ENCODE measurements around the gene PSMD14.
"Not testable (repeated sequence)": the region's sequence is repeated elsewhere in the genome, so short reads cannot be mapped to it uniquely, and the experiment has no call there.

Gene PSMD14

GRCh38 chr2:161332371-161332967 lies 24.2 kb downstream of the PSMD14 start:
- in situ Hi-C loops (cut with MboI; ENCODE audit: low sequenced_read_pairs) = no loop called here

- in situ Hi-C loops (cut with MboI; ENCODE audit: low sequenced_read_pairs) = no loop called here
Observed at GRCh38 chr2:161335626-161336025, 27.4 kb downstream of the PSMD14 start.

GRCh38 chr2:161337247-161337646 lies 29.0 kb downstream of the PSMD14 start:
- in situ Hi-C loops (cut with MboI; ENCODE audit: low sequenced_read_pairs) = no loop called here

GRCh38 chr2:161339532-161339931 lies 31.3 kb downstream of the PSMD14 start:
- in situ Hi-C loops (cut with MboI; ENCODE audit: low sequenced_read_pairs) = not testable (repeated sequence)

GRCh38 chr2:161340930-161341413 lies 32.7 kb downstream of the PSMD14 start:
- in situ Hi-C loops (cut with MboI; ENCODE audit: low sequenced_read_pairs) = not testable (repeated sequence)

- in situ Hi-C loops (cut with MboI; ENCODE audit: low sequenced_read_pairs) = no loop called here
Observed at GRCh38 chr2:161343235-161343634, 35.0 kb downstream of the PSMD14 start.

- in situ Hi-C loops (cut with MboI; ENCODE audit: low sequenced_read_pairs) = no loop called here
Observed at GRCh38 chr2:161344692-161345091, 36.5 kb downstream of the PSMD14 start.

GRCh38 chr2:161351678-161352077 lies 43.5 kb downstream of the PSMD14 start:
- in situ Hi-C loops (cut with MboI; ENCODE audit: low sequenced_read_pairs) = no loop called here

GRCh38 chr2:161352719-161353118 lies 44.5 kb downstream of the PSMD14 start:
- in situ Hi-C loops (cut with MboI; ENCODE audit: low sequenced_read_pairs) = no loop called here

GRCh38 chr2:161353543-161353942 lies 45.3 kb downstream of the PSMD14 start:
- in situ Hi-C loops (cut with MboI; ENCODE audit: low sequenced_read_pairs) = no loop called here

GRCh38 chr2:161354106-161354505 lies 45.9 kb downstream of the PSMD14 start:
- in situ Hi-C loops (cut with MboI; ENCODE audit: low sequenced_read_pairs) = no loop called here

- in situ Hi-C loops (cut with MboI; ENCODE audit: low sequenced_read_pairs) = no loop called here
Observed at GRCh38 chr2:161355106-161355505, 46.9 kb downstream of the PSMD14 start.

- in situ Hi-C loops (cut with MboI; ENCODE audit: low sequenced_read_pairs) = no loop called here
Observed at GRCh38 chr2:161355983-161356382, 47.8 kb downstream of the PSMD14 start.

GRCh38 chr2:161357097-161357496 lies 48.9 kb downstream of the PSMD14 start:
- in situ Hi-C loops (cut with MboI; ENCODE audit: low sequenced_read_pairs) = no loop called here

- in situ Hi-C loops (cut with MboI; ENCODE audit: low sequenced_read_pairs) = no loop called here
Observed at GRCh38 chr2:161358838-161359237, 50.6 kb downstream of the PSMD14 start.

GRCh38 chr2:161360095-161360654 lies 52.0 kb downstream of the PSMD14 start:
- in situ Hi-C loops (cut with MboI; ENCODE audit: low sequenced_read_pairs) = not testable (repeated sequence)

- in situ Hi-C loops (cut with MboI; ENCODE audit: low sequenced_read_pairs) = no loop called here
Observed at GRCh38 chr2:161362568-161363166, 54.4 kb downstream of the PSMD14 start.

GRCh38 chr2:161367675-161368074 lies 59.5 kb downstream of the PSMD14 start:
- in situ Hi-C loops (cut with MboI; ENCODE audit: low sequenced_read_pairs) = no loop called here

GRCh38 chr2:161369311-161369710 lies 61.1 kb downstream of the PSMD14 start:
- in situ Hi-C loops (cut with MboI; ENCODE audit: low sequenced_read_pairs) = no loop called here

- in situ Hi-C loops (cut with MboI; ENCODE audit: low sequenced_read_pairs) = no loop called here
Observed at GRCh38 chr2:161370981-161371380, 62.8 kb downstream of the PSMD14 start.

GRCh38 chr2:161371869-161372268 lies 63.6 kb downstream of the PSMD14 start:
- in situ Hi-C loops (cut with MboI; ENCODE audit: low sequenced_read_pairs) = no loop called here

- in situ Hi-C loops (cut with MboI; ENCODE audit: low sequenced_read_pairs) = no loop called here
Observed at GRCh38 chr2:161373942-161374341, 65.7 kb downstream of the PSMD14 start.
